D721Med (cell line): ENCODE results near the gene DUSP10.

Experiments used
- DNase-seq: peaks from one replicate; pipeline ENCODE4 v3.0.0; 2011; ENCODE audit warnings: low spot score; ENCODE audit not compliant: insufficient read length
- FAIRE-seq: peaks from 2 replicates; lab custom pipeline; 2011; peaks lifted over from hg19 to GRCh38; lab: Jason Lieb, UNC
- CTCF ChIP-seq: IDR thresholded peaks from 2 replicates; pipeline ENCODE4 v1.5.1; 2012; ENCODE audit warnings: mild to moderate bottlenecking, control low read depth; ENCODE audit not compliant: insufficient read depth; ENCODE audit errors: missing control alignments

The DUSP10 gene

GRCh38 chr1:221742555-221743415, 896 bp upstream of the DUSP10 start:
- DNase-seq (no peak), FAIRE-seq (no peak)
- no peak for TF ChIP-seq CTCF

GRCh38 chr1:221740993-221741702, 741 bp downstream of the DUSP10 start:
- FAIRE-seq, result no peak

GRCh38 chr1:221740369-221740992, 1.4 kb downstream of the DUSP10 start:
- TF ChIP-seq CTCF, result no peak
- FAIRE-seq (no peak), DNase-seq (no peak)

More at GRCh38 chr1:221740993-221741702, 741 bp downstream of the DUSP10 start:
- DNase-seq, result no peak
- no peak for TF ChIP-seq CTCF

GRCh38 chr1:221739677-221740025, 2.2 kb downstream of the DUSP10 start:
- no peak for TF ChIP-seq CTCF
- DNase-seq (no peak), FAIRE-seq (no peak)

- no peak for DNase-seq
- TF ChIP-seq CTCF, result no peak
- FAIRE-seq, result no peak
These were observed 2.7 kb downstream of the DUSP10 start for GRCh38 chr1:221739018-221739676.

GRCh38 chr1:221736714-221737113, 5.2 kb downstream of the DUSP10 start:
- FAIRE-seq, result no peak
- DNase-seq, result no peak
- no peak for TF ChIP-seq CTCF
